ENCODE results near the gene CAMTA1.

DNA sequence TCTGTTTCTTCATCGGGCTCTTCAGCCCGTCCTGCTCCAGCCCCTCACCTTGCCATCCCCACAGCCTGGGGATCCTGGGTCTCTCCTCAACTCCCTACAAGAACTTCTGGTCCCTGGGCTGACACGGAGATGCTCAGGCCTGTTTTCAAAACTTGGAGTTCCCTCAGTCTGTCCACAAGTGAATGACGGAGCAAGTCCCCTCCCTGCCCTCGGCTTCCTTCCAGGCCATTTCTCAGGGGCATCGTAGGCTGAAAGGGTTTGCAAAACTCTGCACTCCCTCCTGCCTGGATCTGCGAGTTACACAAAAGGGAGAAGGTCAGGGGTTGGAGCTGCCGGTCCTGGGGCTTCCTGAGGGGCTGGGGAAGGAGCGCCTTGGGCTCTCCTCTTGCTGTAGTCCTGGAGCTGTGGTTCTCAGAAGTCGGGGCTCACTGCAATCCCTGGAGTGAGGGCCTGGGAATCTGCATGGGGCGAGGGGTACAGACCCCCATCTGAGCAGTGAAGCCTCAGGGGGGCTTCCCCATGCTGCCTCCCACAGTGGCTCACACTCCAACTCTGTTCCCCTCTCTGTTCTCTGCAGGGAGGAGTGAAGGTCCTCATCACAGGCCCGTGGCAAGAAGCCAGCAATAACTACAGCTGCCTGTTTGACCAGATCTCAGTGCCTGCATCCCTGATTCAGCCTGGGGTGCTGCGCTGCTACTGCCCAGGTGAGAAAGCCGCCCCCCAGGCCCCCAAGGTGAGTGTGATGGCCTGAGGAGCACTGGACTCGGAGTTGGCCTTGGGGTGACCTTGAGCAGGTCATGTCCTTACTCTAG is 885.3 kb downstream of the CAMTA1 start:
- TF ChIP-seq CTCF (IDR thresholded peaks at IDR 0.05) (no peak), SIN3A (IDR thresholded peaks at IDR 0.05; ENCODE audit: borderline replicate concordance, low read depth, low read length) (no peak), NFIC (IDR thresholded peaks at IDR 0.05; ENCODE audit: borderline replicate concordance) (no peak)
- TF ChIP-seq, protein P1, sequence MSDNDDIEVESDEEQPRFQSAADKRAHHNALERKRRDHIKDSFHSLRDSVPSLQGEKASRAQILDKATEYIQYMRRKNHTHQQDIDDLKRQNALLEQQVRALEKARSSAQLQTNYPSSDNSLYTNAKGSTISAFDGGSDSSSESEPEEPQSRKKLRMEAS (IDR thresholded peaks at IDR 0.05; ENCODE audit: low read depth), result no peak
